OCI-LY1 (cell line): ENCODE measurements around the gene DBH.
"Not testable (repeated sequence)": the region's sequence is repeated elsewhere in the genome, so short reads cannot be mapped to it uniquely, and the experiment has no call there.

Experiments used
- H2AFZ ChIP-seq: fragments of 200-600 bp; sonication (generic), shearing (Covaris generic); 2 replicates; pipeline ENCODE4 v1.6.0; 2014; ENCODE audit warnings: antibody characterized with exemption, mild to moderate bottlenecking, low read length
- H3F3A ChIP-seq: fragments of 200-600 bp; sonication (generic), shearing (Covaris generic); 2 replicates; pipeline ENCODE4 v1.6.0; 2014; ENCODE audit warnings: mild to moderate bottlenecking, antibody characterized with exemption, low read length, moderate library complexity; ENCODE audit not compliant: insufficient read depth
- H3K27ac ChIP-seq: fragments of 200-600 bp; sonication (generic); 2 replicates; pipeline ENCODE4 v1.5.1; 2014; ENCODE audit warnings: low read length, mixed run types, mild to moderate bottlenecking, low read depth; ENCODE audit not compliant: poor library complexity, severe bottlenecking
- H3K27me3 ChIP-seq: fragments of 200-600 bp; sonication (generic); 2 replicates; pipeline ENCODE4 v1.6.0; 2014; ENCODE audit warnings: antibody characterized with exemption, mild to moderate bottlenecking, low read length, moderate library complexity; ENCODE audit not compliant: insufficient read depth
- H3K36me3 ChIP-seq: fragments of 200-600 bp; sonication (generic); 2 replicates; pipeline ENCODE4 v1.6.1; 2014; ENCODE audit warnings: mild to moderate bottlenecking, antibody characterized with exemption, low read length, moderate library complexity, mixed read lengths; ENCODE audit not compliant: insufficient read depth
- H3K4me1 ChIP-seq: fragments of 200-600 bp; sonication (generic); 2 replicates; pipeline ENCODE4 v1.5.1; 2014; ENCODE audit warnings: mild to moderate bottlenecking, low read length, moderate library complexity; ENCODE audit not compliant: insufficient read depth, severe bottlenecking
- H3K4me2 ChIP-seq: fragments of 200-600 bp; sonication (generic), shearing (Covaris generic); 2 replicates; pipeline ENCODE4 v1.6.1; 2014; ENCODE audit warnings: low read length
- H3K4me3 ChIP-seq: fragments of 200-600 bp; sonication (generic); 2 replicates; pipeline ENCODE4 v1.5.1; 2014; ENCODE audit warnings: low read length, low read depth, mild to moderate bottlenecking, mixed read lengths; ENCODE audit not compliant: poor library complexity, severe bottlenecking
- H3K79me2 ChIP-seq: fragments of 200-600 bp; shearing (Covaris generic); 2 replicates; pipeline ENCODE4 v1.6.1; 2016; ENCODE audit warnings: mixed run types, low read length, mixed read lengths; ENCODE audit not compliant: insufficient read depth
- H3K9ac ChIP-seq: fragments of 200-600 bp; sonication (generic), shearing (Covaris generic); 2 replicates; pipeline ENCODE4 v1.6.1; 2014; ENCODE audit warnings: mild to moderate bottlenecking, low read length, mixed read lengths
- H3K9me2 ChIP-seq: fragments of 200-600 bp; sonication (generic), shearing (Covaris generic); 2 replicates; pipeline ENCODE4 v1.6.1; 2014; ENCODE audit warnings: low read depth, mild to moderate bottlenecking, low read length, mixed read lengths
- H3K9me3 ChIP-seq: fragments of 200-600 bp; shearing (Covaris generic); 2 replicates; pipeline ENCODE4 v1.6.1; 2014; ENCODE audit warnings: low read length, mixed read lengths
- H4K20me1 ChIP-seq: fragments of 200-600 bp; sonication (generic), shearing (Covaris generic); 2 replicates; pipeline ENCODE4 v1.6.0; 2016; ENCODE audit warnings: mild to moderate bottlenecking, low read length; ENCODE audit not compliant: insufficient read depth
- CTCF ChIP-seq: fragments of 200-600 bp; sonication (generic), shearing (Covaris generic); IDR thresholded peaks from 2 replicates; pipeline ENCODE4 v1.5.1; 2017; ENCODE audit warnings: mild to moderate bottlenecking, antibody characterized with exemption, low read length, moderate library complexity, mixed read lengths
- EZH2 ChIP-seq: fragments of 200-600 bp; sonication (generic), shearing (Covaris generic); IDR thresholded peaks from 2 replicates; pipeline ENCODE4 v1.8.0; 2017; ENCODE audit warnings: borderline replicate concordance, mixed run types, mild to moderate bottlenecking, antibody characterized with exemption, low read length, moderate library complexity, mixed read lengths

Gene DBH

GRCh38 chr9:133673258-133673655, 37.1 kb downstream of the DBH start:
- Histone ChIP-seq H3K27me3 (no peaks in the 10 kb centered on the region), H4K20me1 (no peaks in the 10 kb centered on the region), H3K36me3 (no peaks in the 10 kb centered on the region), H3K4me3 (no peak overlapping the region), H3K4me2 (no peak overlapping the region), H3K9ac (no peak overlapping the region), H2AFZ (no peak overlapping the region), H3K27ac (no peak overlapping the region), H3K9me3 (no peaks in the 10 kb centered on the region), H3K79me2 (no peaks in the 10 kb centered on the region), H3F3A (no peaks in the 10 kb centered on the region), H3K4me1 (no peaks in the 10 kb centered on the region), H3K9me2 (no peaks in the 10 kb centered on the region)
- TF ChIP-seq CTCF = no peak
- no peak for TF ChIP-seq EZH2

- Histone ChIP-seq H3K4me1 (no peaks in the 10 kb centered on the region), H3F3A (no peaks in the 10 kb centered on the region), H3K27me3 (no peaks in the 10 kb centered on the region), H3K27ac (no peak overlapping the region), H3K4me3 (no peak overlapping the region), H3K9me2 (no peaks in the 10 kb centered on the region), H3K9me3 (no peaks in the 10 kb centered on the region), H3K79me2 (no peaks in the 10 kb centered on the region), H3K9ac (no peak overlapping the region), H4K20me1 (no peaks in the 10 kb centered on the region), H3K4me2 (no peak overlapping the region), H2AFZ (no peak overlapping the region), H3K36me3 (no peaks in the 10 kb centered on the region)
- no peak for TF ChIP-seq EZH2
- no peak for TF ChIP-seq CTCF
Observed at GRCh38 chr9:133674091-133674490, 37.9 kb downstream of the DBH start.

GRCh38 chr9:133675796-133676195, 39.6 kb downstream of the DBH start:
- H3K4me2 ChIP-seq, H3K4me1 ChIP-seq, H3K27ac ChIP-seq, H4K20me1 ChIP-seq, H3K4me3 ChIP-seq, H3F3A ChIP-seq, H3K79me2 ChIP-seq, H3K9me3 ChIP-seq, H3K9ac ChIP-seq, H2AFZ ChIP-seq, H3K27me3 ChIP-seq, H3K9me2 ChIP-seq, H3K36me3 ChIP-seq: not testable (repeated sequence)

GRCh38 chr9:133676450-133676849, 40.3 kb downstream of the DBH start:
- Histone ChIP-seq H3K27me3 (no peaks in the 10 kb centered on the region), H3K9ac (no peak overlapping the region), H3K79me2 (no peaks in the 10 kb centered on the region), H3K4me1 (no peaks in the 10 kb centered on the region), H3K4me2 (no peak overlapping the region), H3K36me3 (no peaks in the 10 kb centered on the region), H3K9me2 (no peaks in the 10 kb centered on the region), H3K27ac (no peak overlapping the region), H4K20me1 (no peaks in the 10 kb centered on the region), H3K4me3 (no peak overlapping the region), H3F3A (no peaks in the 10 kb centered on the region), H3K9me3 (no peaks in the 10 kb centered on the region), H2AFZ (no peak overlapping the region)
- TF ChIP-seq EZH2 (no peak), CTCF (no peak)
